MM.1S (cell line): ENCODE results near the gene TMEM37.

Source experiments
- EZH2phosphoT487 ChIP-seq: fragments of 300-600 bp; sonication (generic); IDR thresholded peaks from 2 replicates; pipeline ENCODE4 v1.6.1; 2018; ENCODE audit warnings: antibody characterized with exemption, low read length
- TF ChIP-seq, protein P1 (sequence below): fragments of 300-600 bp; sonication (generic); IDR thresholded peaks from 2 replicates; pipeline ENCODE4 v1.5.1; 2016; ENCODE audit warnings: antibody characterized with exemption, low read length, mixed read lengths

GRCh38 chr2:119484834-119485233, 53.2 kb downstream of the TMEM37 start:
- TF ChIP-seq, protein P1, sequence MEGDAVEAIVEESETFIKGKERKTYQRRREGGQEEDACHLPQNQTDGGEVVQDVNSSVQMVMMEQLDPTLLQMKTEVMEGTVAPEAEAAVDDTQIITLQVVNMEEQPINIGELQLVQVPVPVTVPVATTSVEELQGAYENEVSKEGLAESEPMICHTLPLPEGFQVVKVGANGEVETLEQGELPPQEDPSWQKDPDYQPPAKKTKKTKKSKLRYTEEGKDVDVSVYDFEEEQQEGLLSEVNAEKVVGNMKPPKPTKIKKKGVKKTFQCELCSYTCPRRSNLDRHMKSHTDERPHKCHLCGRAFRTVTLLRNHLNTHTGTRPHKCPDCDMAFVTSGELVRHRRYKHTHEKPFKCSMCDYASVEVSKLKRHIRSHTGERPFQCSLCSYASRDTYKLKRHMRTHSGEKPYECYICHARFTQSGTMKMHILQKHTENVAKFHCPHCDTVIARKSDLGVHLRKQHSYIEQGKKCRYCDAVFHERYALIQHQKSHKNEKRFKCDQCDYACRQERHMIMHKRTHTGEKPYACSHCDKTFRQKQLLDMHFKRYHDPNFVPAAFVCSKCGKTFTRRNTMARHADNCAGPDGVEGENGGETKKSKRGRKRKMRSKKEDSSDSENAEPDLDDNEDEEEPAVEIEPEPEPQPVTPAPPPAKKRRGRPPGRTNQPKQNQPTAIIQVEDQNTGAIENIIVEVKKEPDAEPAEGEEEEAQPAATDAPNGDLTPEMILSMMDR: no peak
- TF ChIP-seq EZH2phosphoT487: no peak
